GM18520 (cell line): ENCODE data around the gene PPP5C.
"Not testable (repeated sequence)": the region's sequence is repeated elsewhere in the genome, so short reads cannot be mapped to it uniquely, and the experiment has no call there.

Experiments
- ATAC-seq: cut with Tn5 transposase; IDR thresholded peaks from one replicate; pipeline ENCODE4 v1.9.1; 2021; ENCODE audit not compliant: unreplicated experiment

PPP5C gene

GRCh38 chr19:46428239-46429135 lies 81.6 kb downstream of the PPP5C start, which contains the start of gene PNMA8C:
TSS of gene PNMA8C (minus strand) at chr19:46428936. CDS start at chr19:46428359, 577 bp downstream.
- ATAC-seq, result no peak

- no peak for ATAC-seq
Observed at GRCh38 chr19:46429999-46430398, 83.1 kb downstream of the PPP5C start.

GRCh38 chr19:46431824-46432223 lies 84.9 kb downstream of the PPP5C start:
- ATAC-seq, result no peak

- not testable (repeated sequence) for ATAC-seq
Observed at GRCh38 chr19:46433470-46433869, 86.6 kb downstream of the PPP5C start.

GRCh38 chr19:46435009-46435408 lies 88.1 kb downstream of the PPP5C start:
- ATAC-seq, result no peak

GRCh38 chr19:46435689-46436088 lies 88.8 kb downstream of the PPP5C start:
- not testable (repeated sequence) for ATAC-seq
